RWPE1 (cell line): ENCODE measurements around the gene CAD.
A peak's percentile ranks its signal among the peaks of the same experiment; 100 is the strongest.

Experiments
- CTCF ChIA-PET: fragments of 350-600 bp; sonication (Branson Sonifier 250); formaldehyde crosslinking; extraction: SDS; loops from one replicate; lab custom pipeline; 2021; lab: Yijun Ruan, JAX
- POLR2A ChIA-PET: fragments of 400-600 bp; formaldehyde crosslinking; extraction: SDS; loops from one replicate; lab custom pipeline; 2020; ENCODE audit warnings: antibody characterized with exemption; ENCODE audit not compliant: low non-redundant PET; lab: Yijun Ruan, JAX
- DNase-seq: peaks from one replicate; pipeline ENCODE4 v3.0.0; 2012; ENCODE audit warnings: low spot score
- H3K27ac ChIP-seq: fragments of 450-650 bp; 2 replicates; pipeline ENCODE4 v1.5.1; 2017
- TF ChIP-seq, protein P1 (sequence below): fragments of 450-650 bp; conservative IDR thresholded peaks from 2 replicates; pipeline ENCODE4 v1.5.1; 2017; ENCODE audit warnings: low read depth, mild to moderate bottlenecking

The CAD gene

GRCh38 chr2:27242614-27242951 is 25.4 kb downstream of the CAD start:
- H3K27ac ChIP-seq: no peak overlapping the region
- POLR2A ChIA-PET: interaction anchor here (0.7 kb wide), 1 partner anchor 39 kb away, joined by 6 read pairs; no protein-coding TSS in a partner anchor
- TF ChIP-seq, protein P1, sequence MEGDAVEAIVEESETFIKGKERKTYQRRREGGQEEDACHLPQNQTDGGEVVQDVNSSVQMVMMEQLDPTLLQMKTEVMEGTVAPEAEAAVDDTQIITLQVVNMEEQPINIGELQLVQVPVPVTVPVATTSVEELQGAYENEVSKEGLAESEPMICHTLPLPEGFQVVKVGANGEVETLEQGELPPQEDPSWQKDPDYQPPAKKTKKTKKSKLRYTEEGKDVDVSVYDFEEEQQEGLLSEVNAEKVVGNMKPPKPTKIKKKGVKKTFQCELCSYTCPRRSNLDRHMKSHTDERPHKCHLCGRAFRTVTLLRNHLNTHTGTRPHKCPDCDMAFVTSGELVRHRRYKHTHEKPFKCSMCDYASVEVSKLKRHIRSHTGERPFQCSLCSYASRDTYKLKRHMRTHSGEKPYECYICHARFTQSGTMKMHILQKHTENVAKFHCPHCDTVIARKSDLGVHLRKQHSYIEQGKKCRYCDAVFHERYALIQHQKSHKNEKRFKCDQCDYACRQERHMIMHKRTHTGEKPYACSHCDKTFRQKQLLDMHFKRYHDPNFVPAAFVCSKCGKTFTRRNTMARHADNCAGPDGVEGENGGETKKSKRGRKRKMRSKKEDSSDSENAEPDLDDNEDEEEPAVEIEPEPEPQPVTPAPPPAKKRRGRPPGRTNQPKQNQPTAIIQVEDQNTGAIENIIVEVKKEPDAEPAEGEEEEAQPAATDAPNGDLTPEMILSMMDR: no peak
- DNase-seq: no peak
- CTCF ChIA-PET: no interaction called here

- TF ChIP-seq, protein P1: no peak
- ChIA-PET POLR2A (no interaction called here), CTCF (no interaction called here)
Observed at GRCh38 chr2:27243391-27244130, 26.4 kb downstream of the CAD start.

DNA sequence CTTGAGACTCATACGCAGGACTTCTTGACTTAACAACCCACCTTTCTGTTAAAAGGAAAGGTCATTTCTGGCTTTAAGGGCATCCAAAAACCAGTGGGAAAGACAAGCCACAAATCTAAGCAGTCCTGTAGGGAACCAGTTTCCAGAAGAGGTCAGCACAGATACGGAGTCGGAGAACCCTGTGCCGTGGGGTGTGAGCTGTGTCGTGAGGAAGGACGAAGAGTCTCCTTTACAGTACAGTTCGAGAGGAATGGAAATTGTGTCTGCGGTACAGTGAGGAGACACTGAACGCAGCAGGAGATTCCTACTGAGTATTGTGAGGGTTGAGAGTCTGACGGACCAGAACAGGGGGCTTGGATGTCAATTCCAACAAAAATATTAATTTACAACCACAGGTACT is 27.9 kb downstream of the CAD start:
- TF ChIP-seq, protein P1: no peak
- no peak for DNase-seq
- no peak overlapping the region for H3K27ac ChIP-seq
- ChIA-PET CTCF (no interaction called here), POLR2A (interaction anchor here (0.6 kb wide), 1 partner anchor 135 kb away, joined by 3 read pairs; the partner anchor contains the start of gene ZNF513)

More at GRCh38 chr2:27243391-27244130, 26.4 kb downstream of the CAD start:
- peak overlapping the region; percentile 15; the same call in 1 of the 2 replicates for H3K27ac ChIP-seq
- no peak for DNase-seq

DNA sequence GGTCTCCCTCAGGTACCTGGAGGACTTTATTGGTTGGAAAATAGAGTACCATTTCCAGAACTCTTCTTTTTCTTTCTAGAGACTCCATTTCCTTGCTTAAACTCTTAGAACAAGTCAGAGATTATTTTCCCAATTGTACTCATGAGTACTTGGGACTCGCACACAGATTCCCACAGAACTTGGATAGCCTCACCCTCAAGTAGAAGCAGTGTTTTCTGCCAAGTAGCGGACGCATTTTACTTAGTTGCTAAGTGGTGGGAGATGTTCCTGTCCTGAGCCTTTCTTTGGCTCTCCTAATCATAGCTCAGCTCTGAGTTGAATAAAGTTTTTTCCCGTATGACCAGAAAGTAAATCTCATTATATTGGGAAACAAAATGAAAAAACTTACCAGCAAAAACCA is 28.5 kb downstream of the CAD start:
- TF ChIP-seq, protein P1: no peak
- CTCF ChIA-PET: no interaction called here
- DNase-seq: no peak
- POLR2A ChIA-PET: no interaction called here
- H3K27ac ChIP-seq: no peak overlapping the region

DNA sequence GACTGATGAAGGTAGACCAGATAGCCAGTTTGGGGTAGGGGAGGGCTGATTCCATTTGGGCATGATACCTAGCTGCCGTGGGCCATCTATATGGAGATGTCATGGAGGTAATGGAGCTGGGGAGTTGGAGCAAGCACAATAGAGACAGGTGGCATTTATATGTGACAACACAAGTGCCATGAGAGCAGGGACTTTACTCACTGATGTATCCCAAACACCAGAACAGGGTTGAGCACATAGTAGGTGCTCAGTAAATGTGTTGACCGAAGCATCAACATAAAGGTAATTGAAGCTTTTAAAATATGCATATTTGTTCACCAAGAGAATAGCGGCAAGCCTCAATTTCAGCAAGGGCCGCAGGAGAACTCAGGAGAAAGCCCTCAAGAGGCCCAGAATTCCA is 30.7 kb downstream of the CAD start:
- TF ChIP-seq, protein P1: no peak
- ChIA-PET CTCF (interaction anchor here (0.7 to 1.8 kb wide), 2 partner anchors 32 to 108 kb away, joined by 3 to 6 read pairs; no protein-coding TSS in a partner anchor), POLR2A (no interaction called here)
- no peak overlapping the region for H3K27ac ChIP-seq
- no peak for DNase-seq

DNA sequence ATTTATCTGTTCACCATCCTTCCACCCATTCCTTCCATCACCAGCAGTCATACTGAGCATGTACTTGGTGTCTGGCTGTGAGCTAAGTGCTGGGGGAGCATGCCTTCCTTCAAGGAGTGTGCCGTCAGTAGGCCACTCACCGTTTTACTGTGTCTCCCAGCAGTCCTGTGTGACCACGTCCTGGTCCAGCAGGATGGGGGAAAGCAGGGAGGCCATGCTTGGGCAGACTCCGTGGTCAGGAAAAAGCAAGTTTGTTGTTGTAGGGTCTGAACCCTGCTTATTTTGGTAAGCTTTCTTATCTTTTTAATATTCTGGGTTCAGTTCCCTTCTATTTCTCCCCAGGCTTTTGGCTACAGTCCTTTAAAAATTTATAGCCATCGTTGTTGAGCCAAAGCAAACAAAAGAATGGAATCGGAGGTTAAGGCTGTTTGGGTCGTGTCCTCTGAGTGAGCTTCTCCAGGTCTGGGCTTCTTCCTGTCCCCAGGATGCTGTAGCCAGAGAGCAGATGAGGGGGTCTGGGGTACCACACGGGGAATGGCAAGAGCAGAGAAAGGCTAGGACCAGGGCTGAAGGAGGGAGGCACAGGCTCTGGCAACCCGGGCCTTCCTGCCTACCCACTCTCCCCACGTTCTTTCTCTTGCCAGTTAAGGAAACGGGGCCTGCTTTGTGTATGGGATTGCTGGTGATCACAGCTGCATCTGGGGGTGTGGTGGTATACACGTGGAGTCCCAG is 32.2 kb downstream of the CAD start:
- DNase-seq: no peak
- POLR2A ChIA-PET: no interaction called here
- CTCF ChIA-PET: interaction anchor here (1.8 kb wide), 1 partner anchor 31 kb away, joined by 6 read pairs; no protein-coding TSS in a partner anchor
- H3K27ac ChIP-seq: no peak overlapping the region
- TF ChIP-seq, protein P1: no peak
